GM13977 (cell line): ENCODE measurements around the gene C4BPB.

Experiments used
- DNase-seq: peaks from one replicate; pipeline ENCODE4 v3.0.0; 2012; ENCODE audit warnings: low spot score
- CTCF ChIP-seq: IDR thresholded peaks from 2 replicates; pipeline ENCODE4 v1.5.1; 2012; ENCODE audit warnings: mild to moderate bottlenecking, control low read depth; ENCODE audit not compliant: insufficient read depth; ENCODE audit errors: extremely low read depth, missing control alignments
- in situ Hi-C: fragments of 300-500 bp; cut with MboI; formaldehyde crosslinking; loops from one replicate; pipeline ENCODE4 v1.12.0; 2022; ENCODE audit warnings: low sequenced_read_pairs, low pct_unique_long_range_greater_than_20kb, mixed read lengths, inconsistent platforms; ENCODE audit not compliant: unreplicated experiment

The C4BPB gene

GRCh38 chr1:207059881-207060280, 28.8 kb upstream of the C4BPB start:
- in situ Hi-C loops = no loop called here
- TF ChIP-seq CTCF = no peak
- no peak for DNase-seq

GRCh38 chr1:207060596-207060995, 28.1 kb upstream of the C4BPB start:
- in situ Hi-C loops = no loop called here
- TF ChIP-seq CTCF = no peak
- no peak for DNase-seq

GRCh38 chr1:207062058-207062457, 26.6 kb upstream of the C4BPB start:
- no peak for DNase-seq
- in situ Hi-C loops = no loop called here

GRCh38 chr1:207063014-207063413, 25.6 kb upstream of the C4BPB start:
- in situ Hi-C loops = no loop called here
- TF ChIP-seq CTCF = no peak
- DNase-seq = no peak

More at GRCh38 chr1:207062058-207062457, 26.6 kb upstream of the C4BPB start:
- TF ChIP-seq CTCF = no peak

GRCh38 chr1:207064561-207064960, 24.1 kb upstream of the C4BPB start:
- in situ Hi-C loops = no loop called here
- no peak for TF ChIP-seq CTCF
- no peak for DNase-seq

- DNase-seq = no peak
- no peak for TF ChIP-seq CTCF
- in situ Hi-C loops = no loop called here
Observed at GRCh38 chr1:207067185-207067584, 21.5 kb upstream of the C4BPB start.

- TF ChIP-seq CTCF = no peak
- in situ Hi-C loops = no loop called here
- no peak for DNase-seq
Observed at GRCh38 chr1:207067665-207068064, 21.0 kb upstream of the C4BPB start.
